Measurements from ENCODE around the gene PSMD12.
"Not testable (repeated sequence)": the region's sequence is repeated elsewhere in the genome, so short reads cannot be mapped to it uniquely, and the experiment has no call there.

PSMD12 gene

DNA sequence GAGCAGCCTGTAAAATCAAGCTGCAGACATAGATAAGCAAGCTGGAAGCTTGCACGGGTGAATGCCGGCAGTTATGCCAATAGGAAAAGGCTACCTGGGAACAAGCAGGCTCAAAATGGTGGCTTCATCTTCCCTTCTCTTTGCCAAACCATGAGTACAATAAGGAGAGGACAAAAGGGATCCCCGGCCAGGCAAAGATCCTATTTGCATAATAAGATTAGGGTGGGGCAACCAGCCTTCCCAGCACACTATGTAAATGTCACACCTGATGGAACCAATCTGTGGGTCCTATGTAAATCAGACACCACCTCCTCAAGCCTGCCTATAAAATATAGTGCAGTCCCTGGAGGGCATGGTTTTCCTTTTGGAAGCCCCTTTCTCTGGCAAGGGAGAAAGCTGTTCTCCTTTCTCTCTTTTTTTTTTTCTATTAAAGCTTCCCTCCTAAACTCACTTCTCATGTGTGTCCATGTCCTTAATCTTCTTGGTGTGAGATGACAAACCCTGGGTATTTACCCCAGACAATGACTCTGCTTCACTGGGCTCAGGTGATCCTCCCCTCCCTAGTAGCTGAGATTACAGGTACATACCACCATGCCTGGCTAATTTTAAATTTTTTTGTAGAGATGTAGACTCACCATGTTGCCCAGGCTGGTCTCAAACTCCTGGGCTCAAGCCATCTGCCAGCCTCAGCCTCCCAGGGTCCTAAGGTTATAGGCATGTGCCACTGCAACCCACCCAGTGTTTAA, 44.2 kb downstream of the PSMD12 start:
- H3K4ac ChIP-seq (ENCODE audit: low read depth in 1 of 2, low read length in 2 of 2): no peak overlapping the region
- H2BK120ac ChIP-seq (ENCODE audit: low read depth, low read length): no peak overlapping the region
- H4K8ac ChIP-seq (ENCODE audit: low read length): no peak overlapping the region
- DNase-seq: no peak
- no peak overlapping the region for H2AK5ac ChIP-seq (ENCODE audit: low read length, severe bottlenecking)
- H3K4me2 ChIP-seq (ENCODE audit: low read length, poor library complexity, severe bottlenecking): no peak overlapping the region
- WGBS: 80% methylated on average over 3 of the region's 3 CpGs
- no peak overlapping the region for H3K18ac ChIP-seq (ENCODE audit: low read depth in 1 of 2, low read length in 2 of 2)
- H3K9ac ChIP-seq (ENCODE audit: low read length): no peak overlapping the region
- no peaks in the 10 kb centered on the region for H3K36me3 ChIP-seq (ENCODE audit: control insufficient read depth in 1 of 2, insufficient read depth in 2 of 2, low read depth in 1 of 2, low read length in 2 of 2)
- H4K91ac ChIP-seq (ENCODE audit: low read length): no peak overlapping the region
- no peak overlapping the region for H2AFZ ChIP-seq (ENCODE audit: low read depth, low read length)
- no peak overlapping the region for H2BK15ac ChIP-seq (ENCODE audit: low read depth, poor library complexity, severe bottlenecking)
- no peak overlapping the region for H3K23ac ChIP-seq (ENCODE audit: low read length in 2 of 2)
- H3K4me1 ChIP-seq (ENCODE audit: control insufficient read depth, insufficient read depth, low read depth, low read length): no peaks in the 10 kb centered on the region
- no peak overlapping the region for H2BK12ac ChIP-seq (ENCODE audit: low read length in 2 of 2)
- no peak overlapping the region for H2BK5ac ChIP-seq (ENCODE audit: low read depth, low read length, poor library complexity, severe bottlenecking)
- no peak overlapping the region for H3K27ac ChIP-seq (ENCODE audit: low read length, poor library complexity, severe bottlenecking)
- no peaks in the 10 kb centered on the region for H3K79me1 ChIP-seq (replicated peaks; ENCODE audit: low read length, poor library complexity, severe bottlenecking)
- no peak overlapping the region for H3K14ac ChIP-seq (ENCODE audit: low read length in 2 of 2)
- peaks cover 0 to 4% of the 10 kb centered on the region in 2 experiments for H3K27me3 ChIP-seq (ENCODE audit: control insufficient read depth in 1 of 2, insufficient read depth in 1 of 2, low read length in 2 of 2)
- no peak overlapping the region for H3K4me3 ChIP-seq (ENCODE audit: insufficient read depth in 1 of 2, low read depth in 1 of 2, low read length in 2 of 2)
- no peaks in the 10 kb centered on the region for H3K9me3 ChIP-seq (ENCODE audit: control insufficient read depth, low read length)

DNA sequence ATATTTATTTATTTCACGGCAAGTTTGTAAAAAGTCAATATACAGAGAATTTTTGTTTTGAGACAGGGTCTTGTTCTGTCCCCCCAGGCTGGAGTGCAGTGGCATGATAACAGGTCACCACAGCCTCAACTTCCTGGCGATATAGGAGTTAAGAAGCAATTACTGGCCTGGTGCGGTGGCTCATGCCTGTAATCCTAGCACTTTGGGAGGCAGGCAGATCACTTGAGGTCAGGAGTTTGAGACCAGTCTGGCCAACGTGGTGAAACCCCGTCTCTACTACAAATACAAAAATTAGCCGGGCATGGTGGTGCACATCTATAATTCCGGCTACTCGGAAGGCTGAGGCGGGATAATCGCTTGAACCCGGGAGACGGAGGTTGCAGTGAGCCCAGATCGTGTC, 44.9 kb downstream of the PSMD12 start:
- not testable (repeated sequence) for H3K79me1 ChIP-seq (replicated peaks; ENCODE audit: low read length, poor library complexity, severe bottlenecking); H4K8ac ChIP-seq (ENCODE audit: low read length); H3K4me2 ChIP-seq (ENCODE audit: low read length, poor library complexity, severe bottlenecking); H4K91ac ChIP-seq (ENCODE audit: low read length); H3K9me3 ChIP-seq (ENCODE audit: control insufficient read depth, low read length); H3K18ac ChIP-seq (ENCODE audit: low read depth in 1 of 2, low read length in 2 of 2); H3K23ac ChIP-seq (ENCODE audit: low read length in 2 of 2); H3K27ac ChIP-seq (ENCODE audit: low read length, poor library complexity, severe bottlenecking); H3K4me3 ChIP-seq (ENCODE audit: insufficient read depth in 1 of 2, low read depth in 1 of 2, low read length in 2 of 2); H2BK120ac ChIP-seq (ENCODE audit: low read depth, low read length); DNase-seq; H3K4ac ChIP-seq (ENCODE audit: low read depth in 1 of 2, low read length in 2 of 2); H3K27me3 ChIP-seq (ENCODE audit: control insufficient read depth in 1 of 2, insufficient read depth in 1 of 2, low read length in 2 of 2); H3K36me3 ChIP-seq (ENCODE audit: control insufficient read depth in 1 of 2, insufficient read depth in 2 of 2, low read depth in 1 of 2, low read length in 2 of 2); H2AFZ ChIP-seq (ENCODE audit: low read depth, low read length); H2AK5ac ChIP-seq (ENCODE audit: low read length, severe bottlenecking); H3K14ac ChIP-seq (ENCODE audit: low read length in 2 of 2); H2BK15ac ChIP-seq (ENCODE audit: low read depth, poor library complexity, severe bottlenecking); H2BK12ac ChIP-seq (ENCODE audit: low read length in 2 of 2); H3K9ac ChIP-seq (ENCODE audit: low read length); H3K4me1 ChIP-seq (ENCODE audit: control insufficient read depth, insufficient read depth, low read depth, low read length); H2BK5ac ChIP-seq (ENCODE audit: low read depth, low read length, poor library complexity, severe bottlenecking)
- WGBS: 91% methylated on average over 12 of the region's 13 CpGs

DNA sequence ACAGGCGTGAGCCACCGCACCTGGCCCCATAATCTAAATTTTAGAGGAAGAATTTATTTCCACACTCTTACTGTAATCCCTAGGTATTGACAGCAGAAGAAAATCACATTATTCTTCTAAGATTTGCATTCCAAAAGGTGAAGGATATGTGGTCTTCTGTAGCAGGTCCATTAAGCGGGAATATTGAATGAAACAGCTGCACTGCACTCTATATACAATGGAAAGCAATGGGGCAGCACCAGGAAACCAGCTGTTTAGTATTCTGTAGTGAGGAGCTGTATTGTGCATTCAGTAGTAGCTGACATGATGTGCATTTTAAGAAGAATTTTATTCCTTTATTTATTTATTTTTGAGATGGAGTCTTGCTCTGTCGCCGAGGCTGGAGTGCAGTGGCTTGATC, 49.6 kb downstream of the PSMD12 start:
- Histone ChIP-seq H3K9ac (ENCODE audit: low read length) (no peak overlapping the region), H3K36me3 (ENCODE audit: control insufficient read depth in 1 of 2, insufficient read depth in 2 of 2, low read depth in 1 of 2, low read length in 2 of 2) (no peaks in the 10 kb centered on the region), H3K18ac (ENCODE audit: low read depth in 1 of 2, low read length in 2 of 2) (no peak overlapping the region), H3K4me2 (ENCODE audit: low read length, poor library complexity, severe bottlenecking) (no peak overlapping the region), H2BK12ac (ENCODE audit: low read length in 2 of 2) (no peak overlapping the region), H3K27ac (ENCODE audit: low read length, poor library complexity, severe bottlenecking) (no peak overlapping the region), H2AK5ac (ENCODE audit: low read length, severe bottlenecking) (no peak overlapping the region), H2BK5ac (ENCODE audit: low read depth, low read length, poor library complexity, severe bottlenecking) (no peak overlapping the region), H2BK15ac (ENCODE audit: low read depth, poor library complexity, severe bottlenecking) (no peak overlapping the region), H2BK120ac (ENCODE audit: low read depth, low read length) (no peak overlapping the region), H3K14ac (ENCODE audit: low read length in 2 of 2) (no peak overlapping the region), H3K79me1 (replicated peaks; ENCODE audit: low read length, poor library complexity, severe bottlenecking) (no peaks in the 10 kb centered on the region), H4K8ac (ENCODE audit: low read length) (no peak overlapping the region), H3K23ac (ENCODE audit: low read length in 2 of 2) (no peak overlapping the region), H3K4ac (ENCODE audit: low read depth in 1 of 2, low read length in 2 of 2) (no peak overlapping the region), H3K9me3 (ENCODE audit: control insufficient read depth, low read length) (no peaks in the 10 kb centered on the region), H3K4me3 (ENCODE audit: insufficient read depth in 1 of 2, low read depth in 1 of 2, low read length in 2 of 2) (no peak overlapping the region), H3K27me3 (ENCODE audit: control insufficient read depth in 1 of 2, insufficient read depth in 1 of 2, low read length in 2 of 2) (no peaks in the 10 kb centered on the region), H2AFZ (ENCODE audit: low read depth, low read length) (no peak overlapping the region), H4K91ac (ENCODE audit: low read length) (no peak overlapping the region), H3K4me1 (ENCODE audit: control insufficient read depth, insufficient read depth, low read depth, low read length) (no peaks in the 10 kb centered on the region)
- DNase-seq: no peak
- WGBS: 100% methylated on average over 3 of the region's 5 CpGs

DNA sequence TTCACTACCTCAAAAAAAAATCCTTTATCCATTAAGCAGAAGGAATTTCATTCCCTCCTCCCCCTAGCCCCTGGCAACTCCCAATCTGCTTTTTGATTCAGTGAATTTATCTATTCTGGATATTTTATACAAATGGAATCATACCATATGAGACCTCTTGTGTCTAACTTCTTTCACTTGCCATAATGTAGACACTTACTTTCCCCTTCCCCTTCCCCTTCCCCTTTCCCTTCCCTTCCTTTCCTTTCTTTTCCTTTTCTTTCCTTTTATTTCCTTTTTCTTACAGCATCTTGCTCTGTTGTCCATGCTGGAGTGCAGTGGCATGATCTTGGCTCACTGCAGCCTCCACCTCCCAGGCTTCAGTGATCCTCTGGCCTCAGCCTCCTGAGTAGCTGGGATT, 50.5 kb downstream of the PSMD12 start:
- no peak overlapping the region for H2AK5ac ChIP-seq (ENCODE audit: low read length, severe bottlenecking)
- H3K9ac ChIP-seq (ENCODE audit: low read length): no peak overlapping the region
- H3K14ac ChIP-seq (ENCODE audit: low read length in 2 of 2): no peak overlapping the region
- DNase-seq: no peak
- no peak overlapping the region for H2BK15ac ChIP-seq (ENCODE audit: low read depth, poor library complexity, severe bottlenecking)
- H2BK120ac ChIP-seq (ENCODE audit: low read depth, low read length): no peak overlapping the region
- no peak overlapping the region for H4K8ac ChIP-seq (ENCODE audit: low read length)
- H3K4me1 ChIP-seq (ENCODE audit: control insufficient read depth, insufficient read depth, low read depth, low read length): no peaks in the 10 kb centered on the region
- H3K27me3 ChIP-seq (ENCODE audit: control insufficient read depth in 1 of 2, insufficient read depth in 1 of 2, low read length in 2 of 2): no peaks in the 10 kb centered on the region
- no peak overlapping the region for H3K18ac ChIP-seq (ENCODE audit: low read depth in 1 of 2, low read length in 2 of 2)
- no peaks in the 10 kb centered on the region for H3K9me3 ChIP-seq (ENCODE audit: control insufficient read depth, low read length)
- no peak overlapping the region for H4K91ac ChIP-seq (ENCODE audit: low read length)
- H2BK12ac ChIP-seq (ENCODE audit: low read length in 2 of 2): no peak overlapping the region
- H2AFZ ChIP-seq (ENCODE audit: low read depth, low read length): no peak overlapping the region
- H3K23ac ChIP-seq (ENCODE audit: low read length in 2 of 2): no peak overlapping the region
- no peak overlapping the region for H3K4me3 ChIP-seq (ENCODE audit: insufficient read depth in 1 of 2, low read depth in 1 of 2, low read length in 2 of 2)
- no peak overlapping the region for H3K27ac ChIP-seq (ENCODE audit: low read length, poor library complexity, severe bottlenecking)
- H3K4me2 ChIP-seq (ENCODE audit: low read length, poor library complexity, severe bottlenecking): no peak overlapping the region
- H3K36me3 ChIP-seq (ENCODE audit: control insufficient read depth in 1 of 2, insufficient read depth in 2 of 2, low read depth in 1 of 2, low read length in 2 of 2): no peaks in the 10 kb centered on the region
- no peaks in the 10 kb centered on the region for H3K79me1 ChIP-seq (replicated peaks; ENCODE audit: low read length, poor library complexity, severe bottlenecking)
- no peak overlapping the region for H3K4ac ChIP-seq (ENCODE audit: low read depth in 1 of 2, low read length in 2 of 2)
- H2BK5ac ChIP-seq (ENCODE audit: low read depth, low read length, poor library complexity, severe bottlenecking): no peak overlapping the region

Data from mesenchymal stem cell (in vitro differentiated cells and primary cell).